ENCODE results near the gene OR8D2.

Gene OR8D2, protein sequence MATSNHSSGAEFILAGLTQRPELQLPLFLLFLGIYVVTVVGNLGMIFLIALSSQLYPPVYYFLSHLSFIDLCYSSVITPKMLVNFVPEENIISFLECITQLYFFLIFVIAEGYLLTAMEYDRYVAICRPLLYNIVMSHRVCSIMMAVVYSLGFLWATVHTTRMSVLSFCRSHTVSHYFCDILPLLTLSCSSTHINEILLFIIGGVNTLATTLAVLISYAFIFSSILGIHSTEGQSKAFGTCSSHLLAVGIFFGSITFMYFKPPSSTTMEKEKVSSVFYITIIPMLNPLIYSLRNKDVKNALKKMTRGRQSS

DNA sequence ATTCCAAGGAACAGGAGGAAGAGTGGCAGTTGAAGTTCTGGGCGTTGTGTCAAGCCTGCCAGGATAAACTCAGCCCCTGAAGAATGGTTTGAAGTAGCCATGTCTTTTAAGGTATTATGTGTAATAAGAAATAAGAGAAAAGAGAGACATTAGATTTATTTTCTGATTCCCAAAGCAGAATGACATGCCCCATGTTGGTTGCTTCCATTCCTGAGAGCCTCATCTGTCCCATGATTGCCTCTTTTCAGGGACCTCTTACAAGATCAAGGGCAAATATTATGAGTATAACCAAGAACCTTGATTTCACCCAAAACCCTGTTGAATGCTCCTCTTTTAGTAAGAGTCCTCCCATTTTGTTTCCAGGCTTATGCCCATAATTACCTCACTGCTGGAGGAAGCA, at the start of gene OR8D2:
Gene OR8D2 (minus strand): TSS at position 101 of the 400 bp plus-strand sequence. CDS start 0 bp downstream, at position 101.
- Histone ChIP-seq H3K4me3 (ENCODE audit: low read depth, low read length) (no peak within 1 kb of the TSS), H3K9ac (ENCODE audit: low read depth, low read length) (no peak within 1 kb of the TSS), H3K27me3 (ENCODE audit: control insufficient read depth, insufficient read depth, low read length) (no peaks in the 10 kb centered on the region), H3K4me1 (ENCODE audit: control insufficient read depth, insufficient read depth, low read length) (no peaks in the 10 kb centered on the region), H3K36me3 (ENCODE audit: control insufficient read depth, insufficient read depth, low read length) (no peaks in the 10 kb centered on the region), H3K9me3 (ENCODE audit: control insufficient read depth, insufficient read depth, low read length) (no peaks in the 10 kb centered on the region)

DNA sequence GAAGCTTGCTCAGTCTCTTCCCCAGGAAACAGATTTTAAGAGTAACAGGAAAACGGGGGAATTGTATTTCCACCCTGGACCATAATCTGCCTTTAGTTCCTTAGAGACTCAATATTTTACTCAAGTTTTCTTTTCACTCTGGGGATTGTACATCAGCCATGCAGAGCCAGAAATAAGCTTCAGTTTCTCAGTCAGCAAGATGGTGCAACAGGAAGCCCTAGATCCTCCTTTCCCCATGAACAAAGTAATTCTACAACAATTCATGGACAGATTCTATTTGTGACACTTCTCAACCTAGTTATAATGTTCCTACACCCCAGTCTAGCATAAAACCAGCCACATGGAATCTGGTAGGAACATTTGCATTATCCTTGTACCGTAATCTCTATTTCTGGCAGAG, 39.6 kb upstream of the OR8D2 start:
- no peaks in the 10 kb centered on the region for H3K36me3 ChIP-seq (ENCODE audit: control insufficient read depth, insufficient read depth, low read length)
- H3K4me3 ChIP-seq (ENCODE audit: low read depth, low read length) = no peak overlapping the region
- H3K9ac ChIP-seq (ENCODE audit: low read depth, low read length) = no peak overlapping the region
- H3K27me3 ChIP-seq (ENCODE audit: control insufficient read depth, insufficient read depth, low read length) = no peaks in the 10 kb centered on the region
- H3K4me1 ChIP-seq (ENCODE audit: control insufficient read depth, insufficient read depth, low read length) = no peaks in the 10 kb centered on the region
- H3K9me3 ChIP-seq (ENCODE audit: control insufficient read depth, insufficient read depth, low read length) = no peaks in the 10 kb centered on the region

DNA sequence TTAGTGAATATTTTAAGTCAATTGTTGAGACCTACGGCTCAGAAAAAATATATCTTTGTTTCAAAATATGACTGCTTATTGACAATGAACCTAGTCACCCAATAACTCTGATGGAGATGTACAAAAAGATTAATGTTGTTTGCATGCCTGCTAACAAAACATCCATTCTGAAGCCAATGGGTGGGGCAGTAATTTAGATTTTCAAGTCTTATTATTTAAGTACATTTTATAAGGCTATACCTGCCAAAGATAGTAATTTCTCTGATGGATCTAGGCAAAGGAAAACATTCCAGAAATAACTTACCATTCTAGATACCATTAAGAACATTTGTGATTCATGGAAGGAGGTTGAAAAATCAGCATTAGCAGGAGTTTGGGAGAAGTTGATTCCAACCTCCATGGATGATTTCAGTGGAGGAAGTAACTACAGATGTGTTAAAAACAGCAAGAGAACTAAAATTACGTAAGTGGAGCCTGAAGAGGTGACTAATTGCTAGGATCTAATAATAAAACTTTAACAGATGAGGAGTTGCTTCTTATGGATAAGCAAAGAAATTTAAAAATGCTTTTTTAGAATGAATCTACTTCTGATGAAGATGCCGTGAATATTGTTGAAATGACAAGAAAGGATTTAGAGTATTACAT, 26.4 kb upstream of the OR8D2 start:
- Histone ChIP-seq H3K9me3 (ENCODE audit: control insufficient read depth, insufficient read depth, low read length) (no peaks in the 10 kb centered on the region), H3K36me3 (ENCODE audit: control insufficient read depth, insufficient read depth, low read length) (no peaks in the 10 kb centered on the region), H3K4me3 (ENCODE audit: low read depth, low read length) (no peak overlapping the region), H3K9ac (ENCODE audit: low read depth, low read length) (no peak overlapping the region), H3K27me3 (ENCODE audit: control insufficient read depth, insufficient read depth, low read length) (no peaks in the 10 kb centered on the region), H3K4me1 (ENCODE audit: control insufficient read depth, insufficient read depth, low read length) (no peaks in the 10 kb centered on the region)

DNA sequence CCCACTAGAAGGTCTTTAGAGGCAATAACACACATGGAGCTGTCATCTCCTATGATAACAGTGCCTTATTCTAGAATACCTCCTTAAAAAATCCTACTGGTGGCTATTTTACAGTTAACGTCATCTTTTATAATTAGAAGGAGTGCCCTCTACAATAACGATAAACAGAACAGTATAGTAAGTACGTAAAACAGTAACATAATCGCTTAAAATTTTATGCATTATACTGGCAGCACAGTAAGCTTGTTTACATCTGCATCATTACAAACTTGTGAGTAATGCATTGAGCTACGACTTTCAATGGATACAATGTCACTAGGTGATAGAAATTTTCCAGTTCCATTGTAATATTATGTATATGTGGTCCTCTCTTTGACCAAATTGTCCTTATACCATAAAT, 24.3 kb upstream of the OR8D2 start:
- Histone ChIP-seq H3K4me3 (ENCODE audit: low read depth, low read length) (no peak overlapping the region), H3K4me1 (ENCODE audit: control insufficient read depth, insufficient read depth, low read length) (no peaks in the 10 kb centered on the region), H3K9ac (ENCODE audit: low read depth, low read length) (no peak overlapping the region), H3K36me3 (ENCODE audit: control insufficient read depth, insufficient read depth, low read length) (no peaks in the 10 kb centered on the region), H3K9me3 (ENCODE audit: control insufficient read depth, insufficient read depth, low read length) (no peaks in the 10 kb centered on the region), H3K27me3 (ENCODE audit: control insufficient read depth, insufficient read depth, low read length) (no peaks in the 10 kb centered on the region)

DNA sequence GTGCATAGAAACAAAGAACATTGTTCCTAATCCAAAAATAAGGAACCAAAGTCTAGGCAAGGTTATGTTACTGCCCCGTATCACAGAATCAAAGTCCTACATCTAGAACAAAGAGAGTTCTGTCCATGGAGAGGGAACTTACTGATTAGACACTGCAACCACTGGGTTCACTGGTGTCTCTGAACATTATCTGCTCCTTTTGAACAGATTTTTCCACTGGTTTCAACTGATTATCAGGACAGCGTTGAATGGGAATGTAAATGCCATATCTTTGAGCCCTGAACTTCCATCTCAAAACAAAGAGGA, 20.1 kb upstream of the OR8D2 start:
- Histone ChIP-seq H3K9ac (ENCODE audit: low read depth, low read length) (no peak overlapping the region), H3K36me3 (ENCODE audit: control insufficient read depth, insufficient read depth, low read length) (no peaks in the 10 kb centered on the region), H3K9me3 (ENCODE audit: control insufficient read depth, insufficient read depth, low read length) (no peaks in the 10 kb centered on the region), H3K27me3 (ENCODE audit: control insufficient read depth, insufficient read depth, low read length) (no peaks in the 10 kb centered on the region), H3K4me1 (ENCODE audit: control insufficient read depth, insufficient read depth, low read length) (no peaks in the 10 kb centered on the region), H3K4me3 (ENCODE audit: low read depth, low read length) (no peak overlapping the region)

DNA sequence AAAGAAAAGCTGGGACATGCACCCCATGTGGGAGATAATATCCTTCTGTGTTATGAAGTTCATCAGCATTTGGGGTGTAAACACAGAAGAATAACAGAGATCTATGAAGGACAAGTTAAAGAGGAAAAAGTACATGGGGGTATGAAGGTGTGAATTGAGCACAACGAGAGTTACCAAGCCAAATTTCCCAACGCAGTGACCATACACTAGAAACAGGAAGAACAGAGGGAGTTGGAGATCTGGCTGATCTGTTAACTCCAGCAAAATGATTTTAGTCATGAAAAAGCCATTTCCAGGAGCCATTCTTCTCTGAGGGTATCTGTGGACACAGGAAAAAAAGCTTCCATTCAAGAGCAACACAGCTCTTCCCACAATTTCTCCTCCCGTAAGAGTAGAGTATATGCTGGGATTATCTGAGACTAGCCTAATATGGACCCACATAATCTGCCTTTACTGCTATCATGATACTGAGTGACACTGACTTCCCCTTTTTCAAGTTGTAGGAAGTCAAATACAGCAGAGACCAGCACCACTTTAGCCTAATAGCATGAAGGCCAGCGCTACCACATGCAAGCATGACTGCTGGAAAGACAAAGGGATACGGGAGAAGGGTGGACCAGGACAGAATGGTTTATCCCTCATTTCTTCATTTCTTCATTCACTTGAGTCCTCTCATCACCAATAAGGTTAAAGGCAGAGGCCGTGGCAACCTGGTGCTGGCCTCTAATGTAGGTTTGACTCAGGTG, 19.6 kb upstream of the OR8D2 start:
- no peaks in the 10 kb centered on the region for H3K9me3 ChIP-seq (ENCODE audit: control insufficient read depth, insufficient read depth, low read length)

DNA sequence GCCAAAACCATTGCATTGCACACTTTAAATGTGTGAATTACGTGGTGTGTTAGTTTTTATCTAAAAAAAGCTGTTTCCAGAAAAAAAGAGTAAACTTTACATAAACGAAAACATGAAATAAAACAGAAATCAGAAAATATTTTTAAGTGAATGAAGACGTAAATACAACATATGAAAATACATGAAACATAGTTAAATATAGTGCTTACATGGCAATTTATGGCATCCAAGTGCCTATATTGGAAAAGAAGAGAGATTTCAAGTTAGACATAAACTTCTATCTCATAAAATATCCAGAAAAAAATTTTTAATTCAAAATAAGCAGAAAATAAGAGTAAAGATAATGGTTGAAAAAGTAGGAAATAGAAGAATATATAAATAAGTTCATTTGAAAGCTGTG, 11.9 kb upstream of the OR8D2 start:
- Histone ChIP-seq H3K4me1 (ENCODE audit: control insufficient read depth, insufficient read depth, low read length) (no peaks in the 10 kb centered on the region), H3K4me3 (ENCODE audit: low read depth, low read length) (no peak overlapping the region), H3K36me3 (ENCODE audit: control insufficient read depth, insufficient read depth, low read length) (no peaks in the 10 kb centered on the region), H3K9ac (ENCODE audit: low read depth, low read length) (no peak overlapping the region), H3K9me3 (ENCODE audit: control insufficient read depth, insufficient read depth, low read length) (no peaks in the 10 kb centered on the region), H3K27me3 (ENCODE audit: control insufficient read depth, insufficient read depth, low read length) (no peaks in the 10 kb centered on the region)

More for the DNA sequence above, 19.6 kb upstream of the OR8D2 start:
- no peaks in the 10 kb centered on the region for H3K27me3 ChIP-seq (ENCODE audit: control insufficient read depth, insufficient read depth, low read length)
- no peak overlapping the region for H3K9ac ChIP-seq (ENCODE audit: low read depth, low read length)
- no peak overlapping the region for H3K4me3 ChIP-seq (ENCODE audit: low read depth, low read length)
- no peaks in the 10 kb centered on the region for H3K4me1 ChIP-seq (ENCODE audit: control insufficient read depth, insufficient read depth, low read length)
- H3K36me3 ChIP-seq (ENCODE audit: control insufficient read depth, insufficient read depth, low read length) = no peaks in the 10 kb centered on the region

DNA sequence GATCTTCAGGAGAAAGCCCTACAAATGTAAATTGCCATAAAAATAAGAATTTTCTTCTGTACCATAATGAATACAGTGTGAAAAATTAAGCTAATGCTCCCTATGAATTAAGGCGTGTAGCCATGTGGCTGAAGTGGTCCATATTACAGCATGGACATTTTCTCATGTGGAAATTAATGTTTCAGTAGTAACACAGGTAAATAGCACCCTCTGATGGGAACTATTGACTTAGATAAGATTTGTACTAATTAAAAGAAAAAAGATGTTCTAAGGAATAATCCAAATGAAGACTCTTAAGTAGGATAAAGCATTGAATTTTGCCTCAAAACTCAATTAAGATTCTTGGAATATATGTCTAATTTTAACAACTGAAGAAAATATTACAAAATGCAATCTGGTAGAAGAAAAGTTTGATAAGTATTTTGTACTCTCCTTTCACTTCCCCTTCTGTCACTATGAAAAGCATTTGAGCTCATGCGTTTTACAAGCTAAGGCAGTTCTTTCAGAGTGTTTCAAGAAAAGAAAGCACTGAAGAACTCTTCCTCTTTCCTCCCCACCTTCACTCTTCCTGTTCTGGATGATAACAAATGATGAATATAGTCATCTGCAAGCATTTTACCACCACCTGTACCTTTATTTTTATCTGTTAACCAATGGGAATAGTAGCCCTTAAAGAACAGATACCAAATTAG, 9.9 kb upstream of the OR8D2 start:
- Histone ChIP-seq H3K9ac (ENCODE audit: low read depth, low read length) (no peak overlapping the region), H3K4me1 (ENCODE audit: control insufficient read depth, insufficient read depth, low read length) (no peaks in the 10 kb centered on the region), H3K4me3 (ENCODE audit: low read depth, low read length) (no peak overlapping the region), H3K36me3 (ENCODE audit: control insufficient read depth, insufficient read depth, low read length) (no peaks in the 10 kb centered on the region), H3K27me3 (ENCODE audit: control insufficient read depth, insufficient read depth, low read length) (no peaks in the 10 kb centered on the region), H3K9me3 (ENCODE audit: control insufficient read depth, insufficient read depth, low read length) (no peaks in the 10 kb centered on the region)

DNA sequence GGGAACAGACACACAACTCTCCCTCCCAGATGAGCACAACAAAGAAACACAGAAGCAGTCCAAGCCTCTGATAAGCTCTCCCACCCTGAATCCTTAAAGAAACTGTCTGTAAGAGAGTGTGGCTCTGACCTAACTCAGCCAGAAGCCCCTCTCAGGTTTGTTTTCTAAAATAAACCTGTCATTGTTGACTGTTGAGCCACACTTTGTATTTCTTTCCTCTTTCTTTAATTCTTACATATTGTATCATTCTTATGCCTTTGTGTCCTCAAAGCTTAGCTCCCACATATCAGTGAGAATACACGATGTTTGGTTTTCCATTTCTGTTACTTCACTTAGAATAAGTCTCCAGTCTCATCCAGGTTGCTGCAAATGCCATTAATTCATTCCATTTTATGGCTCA, 7.8 kb upstream of the OR8D2 start:
- Histone ChIP-seq H3K9me3 (ENCODE audit: control insufficient read depth, insufficient read depth, low read length) (no peaks in the 10 kb centered on the region), H3K27me3 (ENCODE audit: control insufficient read depth, insufficient read depth, low read length) (no peaks in the 10 kb centered on the region), H3K4me3 (ENCODE audit: low read depth, low read length) (no peak overlapping the region), H3K9ac (ENCODE audit: low read depth, low read length) (no peak overlapping the region), H3K4me1 (ENCODE audit: control insufficient read depth, insufficient read depth, low read length) (no peaks in the 10 kb centered on the region), H3K36me3 (ENCODE audit: control insufficient read depth, insufficient read depth, low read length) (no peaks in the 10 kb centered on the region)

DNA sequence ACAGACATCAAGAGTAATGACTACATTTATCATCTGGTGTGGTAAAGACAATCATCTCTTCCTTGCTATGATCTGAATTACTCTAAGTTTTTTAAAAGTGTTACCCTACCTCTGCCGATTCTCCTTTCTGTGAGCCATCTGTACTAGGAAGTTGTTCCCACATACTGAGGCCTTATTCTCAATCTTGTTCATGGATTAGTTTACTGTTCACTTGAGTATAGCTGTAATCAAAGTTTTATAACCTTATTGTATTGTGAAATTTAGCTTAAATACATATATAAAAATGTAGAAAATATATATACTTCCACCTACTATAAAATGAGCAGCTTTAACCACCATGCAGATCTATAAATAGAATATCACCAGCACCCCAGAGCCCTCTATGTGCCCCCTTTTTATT, 2.4 kb upstream of the OR8D2 start:
- H3K36me3 ChIP-seq (ENCODE audit: control insufficient read depth, insufficient read depth, low read length) = no peaks in the 10 kb centered on the region
- no peaks in the 10 kb centered on the region for H3K9me3 ChIP-seq (ENCODE audit: control insufficient read depth, insufficient read depth, low read length)
- H3K9ac ChIP-seq (ENCODE audit: low read depth, low read length) = no peak overlapping the region
- no peaks in the 10 kb centered on the region for H3K4me1 ChIP-seq (ENCODE audit: control insufficient read depth, insufficient read depth, low read length)
- no peaks in the 10 kb centered on the region for H3K27me3 ChIP-seq (ENCODE audit: control insufficient read depth, insufficient read depth, low read length)
- no peak overlapping the region for H3K4me3 ChIP-seq (ENCODE audit: low read depth, low read length)

DNA sequence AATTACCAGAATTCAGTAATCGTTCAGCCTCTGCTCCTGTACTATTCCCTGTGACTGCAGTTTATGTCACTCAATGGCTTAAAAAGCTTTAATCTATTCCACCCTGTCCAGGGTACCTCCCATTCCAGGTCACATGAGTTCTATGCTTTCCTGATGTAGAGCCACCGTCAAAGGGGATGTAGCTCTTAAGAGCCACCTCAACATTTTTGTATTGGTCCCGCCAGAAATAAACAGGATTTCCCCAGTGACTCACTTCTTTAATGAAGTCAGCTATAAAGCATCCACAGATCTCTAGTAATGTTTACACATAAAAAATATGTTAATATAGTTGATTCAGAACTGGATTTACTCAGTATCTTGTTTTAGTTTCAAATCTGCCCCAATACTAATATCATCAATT, 4.9 kb downstream of the OR8D2 start:
- no peak overlapping the region for H3K4me3 ChIP-seq (ENCODE audit: low read depth, low read length)
- H3K9ac ChIP-seq (ENCODE audit: low read depth, low read length) = no peak overlapping the region
- no peaks in the 10 kb centered on the region for H3K4me1 ChIP-seq (ENCODE audit: control insufficient read depth, insufficient read depth, low read length)
- no peaks in the 10 kb centered on the region for H3K27me3 ChIP-seq (ENCODE audit: control insufficient read depth, insufficient read depth, low read length)
- no peaks in the 10 kb centered on the region for H3K36me3 ChIP-seq (ENCODE audit: control insufficient read depth, insufficient read depth, low read length)
- no peaks in the 10 kb centered on the region for H3K9me3 ChIP-seq (ENCODE audit: control insufficient read depth, insufficient read depth, low read length)
